Cardiac fibroblast (primary cell): ENCODE data around the gene NAE1.

ENCODE experiments used
- DNase-seq, 2 donors: peaks; one replicate each; pipeline versions ENCODE4 v3.0.0 to v3.0.0-alpha.2; 2010; ENCODE audit warnings: low read depth in 2 of 2
- H3K4me3 ChIP-seq, 2 donors: replicated peaks in 1 of 2; 1 replicate in 1 of 2; 2 replicates in 1 of 2; pipeline ENCODE4 v1.5.1; 2011; ENCODE audit warnings: low read depth in 2 of 2, low read length in 2 of 2, mild to moderate bottlenecking in 2 of 2, moderate library complexity in 1 of 2
- TF ChIP-seq, protein P1 (sequence below): IDR thresholded peaks from one replicate; pipeline ENCODE4 v1.5.1; 2011; ENCODE audit warnings: low read depth, mild to moderate bottlenecking, low read length, inconsistent platforms

NAE1 gene

DNA sequence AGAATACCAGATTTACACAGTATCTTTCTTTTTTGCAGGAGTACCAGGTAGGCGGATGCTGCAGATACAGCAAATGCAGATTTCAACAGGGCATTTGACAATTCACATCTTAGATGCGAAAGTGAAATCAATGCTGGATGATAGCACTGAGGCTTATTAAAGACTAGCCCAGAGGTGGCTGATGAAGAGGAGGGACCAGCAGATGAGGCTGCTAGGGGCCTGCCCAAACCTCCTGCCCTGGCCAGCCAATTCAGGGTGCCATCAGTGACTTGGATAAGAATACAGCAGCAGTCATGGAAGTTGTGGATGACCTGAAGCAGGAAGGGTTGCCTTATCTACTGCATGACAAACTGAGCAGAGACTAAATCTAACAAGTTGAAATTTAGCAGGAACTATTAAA is 77.8 kb downstream of the NAE1 start:
- TF ChIP-seq, protein P1, sequence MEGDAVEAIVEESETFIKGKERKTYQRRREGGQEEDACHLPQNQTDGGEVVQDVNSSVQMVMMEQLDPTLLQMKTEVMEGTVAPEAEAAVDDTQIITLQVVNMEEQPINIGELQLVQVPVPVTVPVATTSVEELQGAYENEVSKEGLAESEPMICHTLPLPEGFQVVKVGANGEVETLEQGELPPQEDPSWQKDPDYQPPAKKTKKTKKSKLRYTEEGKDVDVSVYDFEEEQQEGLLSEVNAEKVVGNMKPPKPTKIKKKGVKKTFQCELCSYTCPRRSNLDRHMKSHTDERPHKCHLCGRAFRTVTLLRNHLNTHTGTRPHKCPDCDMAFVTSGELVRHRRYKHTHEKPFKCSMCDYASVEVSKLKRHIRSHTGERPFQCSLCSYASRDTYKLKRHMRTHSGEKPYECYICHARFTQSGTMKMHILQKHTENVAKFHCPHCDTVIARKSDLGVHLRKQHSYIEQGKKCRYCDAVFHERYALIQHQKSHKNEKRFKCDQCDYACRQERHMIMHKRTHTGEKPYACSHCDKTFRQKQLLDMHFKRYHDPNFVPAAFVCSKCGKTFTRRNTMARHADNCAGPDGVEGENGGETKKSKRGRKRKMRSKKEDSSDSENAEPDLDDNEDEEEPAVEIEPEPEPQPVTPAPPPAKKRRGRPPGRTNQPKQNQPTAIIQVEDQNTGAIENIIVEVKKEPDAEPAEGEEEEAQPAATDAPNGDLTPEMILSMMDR, result no peak
- DNase-seq, result no peak
- no peak overlapping the region for H3K4me3 ChIP-seq
